ENCODE data around the gene TEFM. TPM values are rescaled to one million over a fixed set of nuclear protein-coding genes. Genes with fewer than 3 reads are reported as not detected.

The TEFM gene
- total RNA-seq, 1 experiment from 2014 or later, result 11.7 TPM

DNA sequence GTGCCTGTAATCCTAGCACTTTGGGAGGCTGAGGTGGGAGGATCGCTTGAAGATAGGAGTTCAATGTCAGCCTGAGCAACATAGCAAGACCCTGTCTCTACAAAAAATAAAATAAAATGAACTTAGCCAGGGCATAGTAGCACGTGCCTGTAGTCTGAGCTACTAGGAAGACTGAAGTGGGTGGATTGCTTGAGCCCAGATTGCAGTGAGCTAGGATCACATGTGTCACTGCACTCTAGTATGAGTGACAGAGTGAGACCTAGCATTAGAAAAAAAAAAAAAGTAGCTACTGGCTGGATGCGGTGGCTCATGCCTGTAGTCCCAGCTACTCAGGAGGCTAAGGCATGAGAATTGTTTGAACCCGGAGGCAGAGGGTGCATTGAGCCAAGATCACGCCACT is 21.7 kb upstream of the TEFM start:
- no peak overlapping the region for H4K5ac ChIP-seq (ENCODE audit: insufficient read length, low read depth, low read length)
- no peaks in the 10 kb centered on the region for H3K36me3 Mint-ChIP-seq (ENCODE audit: insufficient read depth in 1 of 3, low read depth in 3 of 3)
- H3K23me2 ChIP-seq (ENCODE audit: insufficient read length, low read depth, low read length, poor library complexity, severe bottlenecking), result no peaks in the 10 kb centered on the region
- no peak overlapping the region for H3K4ac ChIP-seq (ENCODE audit: low read depth, low read length)
- WGBS (ENCODE audit: extremely low coverage, insufficient read length, low lambda C conversion rate), result no CpG with 5 or more reads among the region's 5 CpGs
- no peak overlapping the region for H2BK5ac ChIP-seq (ENCODE audit: insufficient read length, low read length)
- H2BK120ac ChIP-seq (ENCODE audit: low read depth, low read length, poor library complexity, severe bottlenecking), result no peak overlapping the region
- TF ChIP-seq, protein P1, sequence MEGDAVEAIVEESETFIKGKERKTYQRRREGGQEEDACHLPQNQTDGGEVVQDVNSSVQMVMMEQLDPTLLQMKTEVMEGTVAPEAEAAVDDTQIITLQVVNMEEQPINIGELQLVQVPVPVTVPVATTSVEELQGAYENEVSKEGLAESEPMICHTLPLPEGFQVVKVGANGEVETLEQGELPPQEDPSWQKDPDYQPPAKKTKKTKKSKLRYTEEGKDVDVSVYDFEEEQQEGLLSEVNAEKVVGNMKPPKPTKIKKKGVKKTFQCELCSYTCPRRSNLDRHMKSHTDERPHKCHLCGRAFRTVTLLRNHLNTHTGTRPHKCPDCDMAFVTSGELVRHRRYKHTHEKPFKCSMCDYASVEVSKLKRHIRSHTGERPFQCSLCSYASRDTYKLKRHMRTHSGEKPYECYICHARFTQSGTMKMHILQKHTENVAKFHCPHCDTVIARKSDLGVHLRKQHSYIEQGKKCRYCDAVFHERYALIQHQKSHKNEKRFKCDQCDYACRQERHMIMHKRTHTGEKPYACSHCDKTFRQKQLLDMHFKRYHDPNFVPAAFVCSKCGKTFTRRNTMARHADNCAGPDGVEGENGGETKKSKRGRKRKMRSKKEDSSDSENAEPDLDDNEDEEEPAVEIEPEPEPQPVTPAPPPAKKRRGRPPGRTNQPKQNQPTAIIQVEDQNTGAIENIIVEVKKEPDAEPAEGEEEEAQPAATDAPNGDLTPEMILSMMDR (conservative IDR thresholded peaks at IDR 0.05), result no peak
- H2AK5ac ChIP-seq (ENCODE audit: insufficient read length, low read length), result no peak overlapping the region
- no peaks in the 10 kb centered on the region for H3K79me1 ChIP-seq (ENCODE audit: insufficient read depth, low read depth, low read length, poor library complexity, severe bottlenecking)
- H4K91ac ChIP-seq (ENCODE audit: insufficient read length, low read depth, low read length), result no peak overlapping the region
- no peak overlapping the region for H2BK12ac ChIP-seq (ENCODE audit: insufficient read length, low read depth, low read length)
- no peaks in the 10 kb centered on the region for H3K79me2 ChIP-seq (ENCODE audit: insufficient read depth, low read length)
- H3K9me3 ChIP-seq (ENCODE audit: control insufficient read depth, low read depth, low read length), result no peaks in the 10 kb centered on the region
- H4K8ac ChIP-seq (replicated peaks; ENCODE audit: insufficient read length, low read depth, low read length), result no peak overlapping the region
- no peak overlapping the region for H2BK15ac ChIP-seq (ENCODE audit: low read depth, low read length)
- H3K27me3 Mint-ChIP-seq (ENCODE audit: low read depth), result peaks cover 40% of the 10 kb centered on the region
- H3K27ac Mint-ChIP-seq, result no peak overlapping the region
- no peak overlapping the region for H3K4me2 ChIP-seq (ENCODE audit: insufficient read depth, insufficient read length, low read length)
- H3K14ac ChIP-seq (ENCODE audit: insufficient read depth, low read length), result no peak overlapping the region
- H3K56ac ChIP-seq (ENCODE audit: insufficient read length, low read depth, low read length), result no peak overlapping the region
- H2BK20ac ChIP-seq (ENCODE audit: low read depth, low read length, poor library complexity, severe bottlenecking), result no peak overlapping the region
- H3K4me1 ChIP-seq (ENCODE audit: insufficient read depth, low read length), result no peaks in the 10 kb centered on the region
- H3K9ac ChIP-seq (ENCODE audit: extremely low read depth, insufficient read length, low read length), result no peak overlapping the region
- no peaks in the 10 kb centered on the region for H4K20me1 ChIP-seq (ENCODE audit: control insufficient read depth, insufficient read depth, insufficient read length)
- H2AFZ ChIP-seq (ENCODE audit: low read length), result no peak overlapping the region
- no peak overlapping the region for H3T11ph ChIP-seq (ENCODE audit: low read length)
- H3K23ac ChIP-seq (ENCODE audit: insufficient read length, low read depth, low read length), result no peak overlapping the region
- H3K4me3 Mint-ChIP-seq, result no peak overlapping the region
- H3K27ac ChIP-seq (ENCODE audit: insufficient read length, low read depth, low read length), result no peak overlapping the region
- peaks cover 5% of the 10 kb centered on the region; the same call in 1 of the 2 replicates for H3K27me3 ChIP-seq (ENCODE audit: insufficient read depth, low read length)
- no peak for DNase-seq
- H3K9me3 Mint-ChIP-seq, result 0 out of 5 replicates have a peak, but pooled peaks cover 0 to 2% of the 10 kb centered on the region in 2 experiments
- H3K4me1 Mint-ChIP-seq, result peaks cover 2% of the 10 kb centered on the region in 2 experiments
- H3K18ac ChIP-seq (ENCODE audit: insufficient read length, low read depth, low read length), result no peak overlapping the region

Measured in H9 (cell line).